ENCODE data around the gene CSTF3. TPM values are rescaled to one million over a fixed set of nuclear protein-coding genes. Genes with fewer than 3 reads are reported as not detected.

Gene CSTF3
- total RNA-seq, 1 donor from 2014 or later: 45.3 TPM

DNA sequence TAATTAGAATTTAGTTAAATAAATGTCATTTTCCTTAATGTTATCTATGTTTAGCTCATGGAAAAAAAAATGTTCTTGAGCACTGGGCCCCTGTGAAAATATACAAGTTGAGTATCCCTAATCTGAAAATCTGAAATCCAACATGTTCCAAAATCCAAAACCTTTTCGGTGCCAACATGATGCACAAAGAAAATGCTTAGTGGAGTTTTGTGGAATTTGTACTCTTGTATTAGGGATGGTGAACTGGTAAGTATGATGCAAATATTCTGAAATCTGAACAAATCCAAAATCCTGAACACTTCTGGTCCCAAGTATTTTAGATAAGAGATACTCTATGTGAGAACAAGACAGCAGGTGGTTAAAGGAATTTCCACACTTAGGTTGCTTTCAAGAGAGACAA, 77.4 kb downstream of the CSTF3 start:
- Mint-ChIP-seq H3K36me3 (ENCODE audit: unreplicated experiment) (no peaks in the 10 kb centered on the region), H3K4me3 (ENCODE audit: unreplicated experiment) (no peak overlapping the region), H3K9me3 (ENCODE audit: unreplicated experiment) (no peaks in the 10 kb centered on the region), H3K27ac (ENCODE audit: unreplicated experiment) (no peak overlapping the region), H3K4me1 (ENCODE audit: low read depth, unreplicated experiment) (no peaks in the 10 kb centered on the region), H3K27me3 (ENCODE audit: unreplicated experiment) (no peaks in the 10 kb centered on the region)
- TF ChIP-seq, protein P1, sequence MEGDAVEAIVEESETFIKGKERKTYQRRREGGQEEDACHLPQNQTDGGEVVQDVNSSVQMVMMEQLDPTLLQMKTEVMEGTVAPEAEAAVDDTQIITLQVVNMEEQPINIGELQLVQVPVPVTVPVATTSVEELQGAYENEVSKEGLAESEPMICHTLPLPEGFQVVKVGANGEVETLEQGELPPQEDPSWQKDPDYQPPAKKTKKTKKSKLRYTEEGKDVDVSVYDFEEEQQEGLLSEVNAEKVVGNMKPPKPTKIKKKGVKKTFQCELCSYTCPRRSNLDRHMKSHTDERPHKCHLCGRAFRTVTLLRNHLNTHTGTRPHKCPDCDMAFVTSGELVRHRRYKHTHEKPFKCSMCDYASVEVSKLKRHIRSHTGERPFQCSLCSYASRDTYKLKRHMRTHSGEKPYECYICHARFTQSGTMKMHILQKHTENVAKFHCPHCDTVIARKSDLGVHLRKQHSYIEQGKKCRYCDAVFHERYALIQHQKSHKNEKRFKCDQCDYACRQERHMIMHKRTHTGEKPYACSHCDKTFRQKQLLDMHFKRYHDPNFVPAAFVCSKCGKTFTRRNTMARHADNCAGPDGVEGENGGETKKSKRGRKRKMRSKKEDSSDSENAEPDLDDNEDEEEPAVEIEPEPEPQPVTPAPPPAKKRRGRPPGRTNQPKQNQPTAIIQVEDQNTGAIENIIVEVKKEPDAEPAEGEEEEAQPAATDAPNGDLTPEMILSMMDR (IDR thresholded peaks at IDR 0.05; ENCODE audit: partially characterized antibody, unreplicated experiment): no peak
- no peak for DNase-seq

DNA sequence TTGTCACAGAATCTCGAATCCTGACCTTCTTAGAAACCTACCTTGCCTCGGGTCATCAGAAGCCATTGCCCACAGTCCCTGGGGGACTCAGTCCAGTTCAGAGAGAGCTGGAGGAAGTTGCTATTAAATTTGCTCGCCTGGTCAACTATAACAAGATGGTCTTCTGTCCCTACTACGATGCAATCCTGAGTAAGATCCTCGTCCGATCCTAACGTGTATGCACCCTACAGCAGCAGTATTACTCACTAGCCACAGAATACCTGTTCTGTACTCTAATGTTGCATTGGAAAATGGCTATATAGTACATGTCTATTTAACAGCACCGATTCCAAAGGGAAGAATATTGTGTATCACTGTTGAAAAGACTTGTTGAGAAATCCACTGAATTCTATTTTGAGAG, 88.8 kb downstream of the CSTF3 start:
- TF ChIP-seq, protein P1 (IDR thresholded peaks at IDR 0.05; ENCODE audit: partially characterized antibody, unreplicated experiment): no peak
- Mint-ChIP-seq H3K4me1 (ENCODE audit: low read depth, unreplicated experiment) (no peaks in the 10 kb centered on the region), H3K9me3 (ENCODE audit: unreplicated experiment) (peaks cover 2% of the 10 kb centered on the region), H3K4me3 (ENCODE audit: unreplicated experiment) (no peak overlapping the region), H3K36me3 (ENCODE audit: unreplicated experiment) (peaks cover 13% of the 10 kb centered on the region), H3K27me3 (ENCODE audit: unreplicated experiment) (peaks cover 2% of the 10 kb centered on the region), H3K27ac (ENCODE audit: unreplicated experiment) (no peak overlapping the region)
- DNase-seq: no peak

DNA sequence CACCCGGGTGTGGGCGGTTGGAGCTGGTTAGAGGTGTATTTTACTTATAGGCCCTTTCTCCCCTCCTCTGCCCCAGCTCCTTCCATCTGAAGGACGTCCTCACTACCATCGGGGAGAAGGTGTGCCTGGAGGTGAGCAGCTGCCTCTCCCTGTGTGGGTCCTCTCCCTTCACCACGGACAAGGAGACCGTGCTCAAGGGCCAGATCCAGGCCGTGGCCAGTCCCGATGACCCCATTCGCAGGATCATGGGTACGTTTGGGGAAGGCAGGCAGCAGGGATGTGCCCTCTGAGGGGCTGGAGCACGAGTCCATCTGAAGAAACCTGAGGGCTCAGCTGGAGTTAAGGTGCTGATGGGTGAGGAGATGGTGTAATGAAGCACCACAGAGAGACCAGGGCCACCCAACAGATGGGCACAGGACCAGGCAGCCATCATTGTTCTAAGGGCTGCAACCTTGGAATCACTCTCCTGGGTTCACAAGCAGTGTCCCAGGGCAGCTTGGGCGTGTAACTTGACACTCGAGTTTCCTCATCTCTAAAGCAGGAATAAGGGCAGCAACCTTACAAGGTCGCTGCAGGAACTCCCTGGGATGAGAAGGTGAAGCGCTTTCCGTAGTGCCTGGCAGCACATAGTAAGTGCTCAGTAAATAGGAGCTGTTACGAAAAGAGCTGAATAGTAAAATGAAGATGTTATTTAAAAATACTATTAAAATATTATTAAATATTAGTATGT, 92.5 kb downstream of the CSTF3 start:
- Mint-ChIP-seq H3K4me3 (ENCODE audit: unreplicated experiment) (no peak overlapping the region), H3K4me1 (ENCODE audit: low read depth, unreplicated experiment) (peaks cover 11% of the 10 kb centered on the region), H3K36me3 (ENCODE audit: unreplicated experiment) (no peaks in the 10 kb centered on the region), H3K27ac (ENCODE audit: unreplicated experiment) (no peak overlapping the region), H3K9me3 (ENCODE audit: unreplicated experiment) (no peaks in the 10 kb centered on the region), H3K27me3 (ENCODE audit: unreplicated experiment) (peaks cover 2% of the 10 kb centered on the region)
- no peak for DNase-seq
- TF ChIP-seq, protein P1 (IDR thresholded peaks at IDR 0.05; ENCODE audit: partially characterized antibody, unreplicated experiment): no peak

DNA sequence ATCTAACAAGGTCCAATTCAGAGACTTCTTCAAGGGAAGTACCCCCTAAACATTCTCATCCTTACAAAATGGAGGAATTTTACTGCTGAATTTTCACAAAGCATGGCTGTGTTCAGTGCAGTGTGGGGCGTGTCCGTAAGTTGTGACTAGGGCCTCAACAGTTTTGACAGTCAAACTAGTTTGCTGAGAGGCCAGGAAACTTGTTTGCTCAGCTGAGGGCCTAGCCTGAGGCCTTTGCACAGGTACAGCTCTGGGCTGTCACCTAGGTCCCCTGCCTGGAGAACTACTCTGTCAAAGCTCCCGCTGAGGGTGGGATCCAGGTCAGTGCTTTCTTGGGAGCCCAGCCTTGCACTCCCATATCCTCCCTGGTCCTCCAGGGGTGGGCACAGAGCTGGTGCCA, 94.0 kb downstream of the CSTF3 start:
- H3K36me3 Mint-ChIP-seq (ENCODE audit: unreplicated experiment): no peaks in the 10 kb centered on the region
- H3K27ac Mint-ChIP-seq (ENCODE audit: unreplicated experiment): no peak overlapping the region
- TF ChIP-seq, protein P1 (IDR thresholded peaks at IDR 0.05; ENCODE audit: partially characterized antibody, unreplicated experiment): no peak
- H3K27me3 Mint-ChIP-seq (ENCODE audit: unreplicated experiment): peaks cover 2% of the 10 kb centered on the region
- no peaks in the 10 kb centered on the region for H3K9me3 Mint-ChIP-seq (ENCODE audit: unreplicated experiment)
- DNase-seq: no peak
- H3K4me3 Mint-ChIP-seq (ENCODE audit: unreplicated experiment): no peak overlapping the region
- peaks cover 12% of the 10 kb centered on the region for H3K4me1 Mint-ChIP-seq (ENCODE audit: low read depth, unreplicated experiment)

DNA sequence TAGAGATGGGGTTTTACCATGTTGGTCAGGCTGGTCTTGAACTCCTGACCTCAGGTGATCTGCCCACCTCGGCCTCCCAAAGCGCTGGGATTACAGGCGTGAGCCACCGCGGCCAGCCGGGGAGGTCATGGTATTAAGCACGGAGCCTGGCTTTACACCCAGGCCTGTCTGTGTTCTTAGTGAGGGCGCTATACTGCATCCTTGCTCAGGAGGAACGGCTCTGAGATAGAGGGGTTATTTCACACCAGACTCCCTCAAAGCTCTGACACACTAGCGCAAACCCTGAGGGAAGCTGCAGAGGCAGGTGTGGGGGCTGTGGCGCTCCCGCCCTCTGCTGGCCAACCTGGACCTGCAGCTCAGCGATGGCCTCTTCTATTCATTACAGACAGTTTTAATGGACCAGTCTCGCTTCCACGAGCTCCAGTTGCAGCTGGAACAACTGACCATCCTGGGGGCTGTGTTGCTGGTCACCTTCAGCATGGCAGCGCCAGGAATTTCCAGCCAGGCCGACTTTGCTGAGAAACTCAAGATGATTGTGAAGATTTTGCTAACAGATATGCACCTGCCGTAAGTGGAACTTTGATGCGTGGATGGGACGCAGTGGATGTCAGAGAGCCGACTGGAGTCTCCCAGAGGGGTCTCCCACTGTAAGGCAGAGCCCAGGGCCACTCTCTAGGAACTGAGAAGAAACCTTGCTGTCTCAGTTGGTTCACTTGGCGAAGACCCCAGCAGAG, 95.7 kb downstream of the CSTF3 start:
- Mint-ChIP-seq H3K36me3 (ENCODE audit: unreplicated experiment) (no peaks in the 10 kb centered on the region), H3K27me3 (ENCODE audit: unreplicated experiment) (peaks cover 2% of the 10 kb centered on the region), H3K9me3 (ENCODE audit: unreplicated experiment) (no peaks in the 10 kb centered on the region), H3K27ac (ENCODE audit: unreplicated experiment) (no peak overlapping the region), H3K4me1 (ENCODE audit: low read depth, unreplicated experiment) (peaks cover 12% of the 10 kb centered on the region), H3K4me3 (ENCODE audit: unreplicated experiment) (no peak overlapping the region)
- TF ChIP-seq, protein P1 (IDR thresholded peaks at IDR 0.05; ENCODE audit: partially characterized antibody, unreplicated experiment): peak; percentile 89
- peak; percentile 80 for DNase-seq

Measured in glutamatergic neuron (in vitro differentiated cells).